Esophagus squamous epithelium (tissue), 4 donors: ENCODE data around the gene SLC9A8.

Experiments used
- CTCF ChIP-seq, 6 experiments: fragments of 450-650 bp in 4 of 6; fragments of 200-600 bp in 2 of 6; sonication (generic) in 2 of 6; IDR thresholded peaks; one replicate each; pipeline ENCODE4 v1.5.1; 2016 to 2019; ENCODE audit warnings: antibody characterized with exemption in 6 of 6, mild to moderate bottlenecking in 4 of 6, moderate library complexity in 4 of 6
- POLR2A ChIP-seq, 4 donors: fragments of 450-650 bp; IDR thresholded peaks; one replicate each; pipeline ENCODE4 v1.6.1; 2017; ENCODE audit warnings: antibody characterized with exemption in 4 of 4, mild to moderate bottlenecking in 4 of 4, moderate library complexity in 3 of 4

- no peak for TF ChIP-seq POLR2A (IDR thresholded peaks at IDR 0.05)
- TF ChIP-seq CTCF (IDR thresholded peaks at IDR 0.05), result no peak
Measured at GRCh38 chr20:49906615-49907154, 94.1 kb downstream of the SLC9A8 start.
